IMR-90 (cell line): ENCODE results near the gene STX11. TPM values are rescaled to one million over a fixed set of nuclear protein-coding genes. Genes with fewer than 3 reads are reported as not detected.

Experiments used
- ATAC-seq: fragments of 200-7000 bp; cut with Tn5 transposase; 2 replicates; pipeline ENCODE4 v1.9.1; 2020; ENCODE audit warnings: low read depth, mild to moderate bottlenecking, moderate library complexity
- BruUV-seq: library from RNA; stranded (reverse); fragments of 400-500 nt; replicated peaks from 2 replicates; lab custom pipeline; 2021; lab: Mats Ljungman, UMichigan
- CTCF ChIA-PET: fragments of 300-600 bp; formaldehyde crosslinking; extraction: SDS; loops from one replicate; lab custom pipeline; 2021; ENCODE audit warnings: antibody characterized with exemption; lab: Yijun Ruan, JAX
- POLR2A ChIA-PET: fragments of 300-600 bp; sonication (Branson Sonifier 250); formaldehyde crosslinking; loops from one replicate; lab custom pipeline; 2022; ENCODE audit warnings: antibody characterized with exemption; ENCODE audit not compliant: unreplicated experiment; lab: Charles Lee
- DNase-seq: peaks from one replicate; pipeline ENCODE4 v3.0.0; 2013
- H2AFZ ChIP-seq: replicated peaks from 2 replicates; pipeline ENCODE3; 2013; ENCODE audit warnings: low read length, mild to moderate bottlenecking; ENCODE audit not compliant: poor library complexity
- H2AK5ac ChIP-seq: 2 replicates; pipeline ENCODE4 v1.6.1; 2013; ENCODE audit warnings: low read depth, low read length, inconsistent platforms
- H2AK9ac ChIP-seq: replicated peaks from 2 replicates; pipeline ENCODE3; 2013; ENCODE audit warnings: mild to moderate bottlenecking, low read depth, low read length, moderate library complexity; ENCODE audit not compliant: poor library complexity
- H2BK120ac ChIP-seq: 2 replicates; pipeline ENCODE4 v1.6.1; 2013; ENCODE audit warnings: low read depth, low read length, inconsistent platforms
- H2BK15ac ChIP-seq: 3 replicates; pipeline ENCODE4 v1.6.1; 2013; ENCODE audit warnings: low read depth, low read length, inconsistent platforms
- H2BK20ac ChIP-seq: 2 replicates; pipeline ENCODE4 v1.6.1; 2013; ENCODE audit warnings: low read depth, mild to moderate bottlenecking, inconsistent platforms, low read length, moderate library complexity
- H2BK5ac ChIP-seq: 2 replicates; pipeline ENCODE4 v1.6.1; 2013; ENCODE audit warnings: mild to moderate bottlenecking, low read depth, low read length, inconsistent platforms; ENCODE audit not compliant: poor library complexity, severe bottlenecking
- H3K14ac ChIP-seq: replicated peaks from 2 replicates; pipeline ENCODE4 v1.6.1; 2013; ENCODE audit warnings: low read depth, low read length, inconsistent platforms
- H3K18ac ChIP-seq: 2 replicates; pipeline ENCODE4 v1.6.1; 2013; ENCODE audit warnings: low read depth, low read length, control low read depth
- H3K23ac ChIP-seq: 2 replicates; pipeline ENCODE4 v1.6.1; 2013; ENCODE audit warnings: low read depth, low read length, inconsistent platforms
- H3K27ac ChIP-seq: 2 replicates; pipeline ENCODE4 v1.5.1; 2013; ENCODE audit warnings: mild to moderate bottlenecking, control low read depth, low read length; ENCODE audit not compliant: insufficient read depth
- H3K27me3 ChIP-seq: 2 replicates; pipeline ENCODE4 v1.6.1; 2013; ENCODE audit warnings: low read length; ENCODE audit not compliant: control insufficient read depth, insufficient read depth
- H3K36me3 ChIP-seq: 2 replicates; pipeline ENCODE4 v1.6.1; 2013; ENCODE audit warnings: low read length, mixed read lengths; ENCODE audit not compliant: control insufficient read depth, insufficient read depth
- H3K4ac ChIP-seq: 2 replicates; pipeline ENCODE4 v1.6.1; 2013; ENCODE audit warnings: low read depth, low read length, inconsistent platforms
- H3K4me1 ChIP-seq: 2 replicates; pipeline ENCODE4 v1.6.1; 2013; ENCODE audit warnings: low read length, mixed read lengths; ENCODE audit not compliant: control insufficient read depth, insufficient read depth
- H3K4me2 ChIP-seq: 2 replicates; pipeline ENCODE4 v1.6.1; 2013; ENCODE audit warnings: low read depth, mild to moderate bottlenecking, control low read depth, low read length, moderate library complexity
- H3K4me3 ChIP-seq: 2 replicates; pipeline ENCODE4 v1.5.1; 2013; ENCODE audit warnings: low read depth, mild to moderate bottlenecking, control low read depth, low read length, moderate library complexity; ENCODE audit not compliant: insufficient read depth
- H3K56ac ChIP-seq: 2 replicates; pipeline ENCODE4 v1.6.1; 2013; ENCODE audit warnings: low read length, inconsistent platforms; ENCODE audit not compliant: insufficient read depth; ENCODE audit errors: extremely low read depth
- H3K79me1 ChIP-seq, 2 experiments: 2 replicates each; pipeline ENCODE4 v1.6.1; 2013; ENCODE audit warnings: low read length in 2 of 2, inconsistent platforms in 1 of 2, low read depth in 1 of 2
- H3K9ac ChIP-seq: 2 replicates; pipeline ENCODE4 v1.6.1; 2013; ENCODE audit warnings: low read depth, low read length, control low read depth
- H3K9me1 ChIP-seq: 2 replicates; pipeline ENCODE4 v1.6.1; 2013; ENCODE audit warnings: low read length, inconsistent platforms; ENCODE audit not compliant: insufficient read depth
- H3K9me3 ChIP-seq: 2 replicates; pipeline ENCODE4 v1.6.1; 2013; ENCODE audit warnings: low read length; ENCODE audit not compliant: control insufficient read depth, insufficient read depth
- H4K20me1 ChIP-seq: 2 replicates; pipeline ENCODE4 v1.6.1; 2013; ENCODE audit warnings: low read length, inconsistent platforms; ENCODE audit not compliant: insufficient read depth
- H4K5ac ChIP-seq: 2 replicates; pipeline ENCODE4 v1.6.1; 2013; ENCODE audit warnings: mild to moderate bottlenecking, low read depth, low read length, control low read depth
- H4K8ac ChIP-seq, 2 experiments: 2 replicates each; pipeline ENCODE4 v1.6.1; 2013; ENCODE audit warnings: low read depth in 2 of 2, low read length in 2 of 2, control low read depth in 1 of 2, inconsistent platforms in 1 of 2
- H4K91ac ChIP-seq: 2 replicates; pipeline ENCODE4 v1.6.1; 2013; ENCODE audit warnings: low read depth, low read length, inconsistent platforms; ENCODE audit not compliant: insufficient read depth
- CHD1 ChIP-seq: IDR thresholded peaks from 2 replicates; pipeline ENCODE4 v1.6.1; 2012; ENCODE audit warnings: low read depth, low read length, improper control_type of control experiment
- CTCF ChIP-seq: conservative IDR thresholded peaks from 2 replicates; pipeline ENCODE4 v1.5.1; 2012; ENCODE audit warnings: mild to moderate bottlenecking, low read depth, low read length, improper control_type of control experiment
- ELK1 ChIP-seq: fragments of 150-350 bp; IDR thresholded peaks from 2 replicates; pipeline ENCODE4 v1.6.1; 2016; ENCODE audit warnings: low read depth, mild to moderate bottlenecking, low read length, moderate library complexity, borderline replicate concordance
- MAFK ChIP-seq: IDR thresholded peaks from 2 replicates; pipeline ENCODE4 v1.6.1; 2012; ENCODE audit warnings: low read depth, low read length, improper control_type of control experiment
- POLR2A ChIP-seq: IDR thresholded peaks from 2 replicates; pipeline ENCODE4 v1.6.1; 2012; ENCODE audit warnings: mild to moderate bottlenecking, low read depth, low read length
- RAD21 ChIP-seq: IDR thresholded peaks from 2 replicates; pipeline ENCODE4 v1.6.1; 2012; ENCODE audit warnings: low read length, improper control_type of control experiment
- RFX5 ChIP-seq: IDR thresholded peaks from 2 replicates; pipeline ENCODE4 v1.8.0; 2012; ENCODE audit warnings: low read depth, mild to moderate bottlenecking, low read length, moderate library complexity
- SMC3 ChIP-seq: fragments of 150-350 bp; IDR thresholded peaks from 2 replicates; pipeline ENCODE4 v1.6.1; 2016; ENCODE audit warnings: low read depth, mild to moderate bottlenecking, antibody characterized with exemption, low read length, moderate library complexity
- WGBS, 2 experiments: methylation state at CpG; one replicate each; pipeline versions ENCODE4 v1.1.5 to v1.1.7; 2013; ENCODE audit warnings: missing lambda C conversion rate in 2 of 2; ENCODE audit not compliant: insufficient read length in 1 of 2; ENCODE audit errors: extremely low coverage in 2 of 2; 5-methylcytosine and 5-hydroxymethylcytosine counted together
- dilution Hi-C: fragments of 300-500 bp; cut with HindIII; formaldehyde crosslinking; loops from one replicate; pipeline ENCODE4 v1.14.3; 2018; ENCODE audit warnings: low sequenced_read_pairs; ENCODE audit not compliant: unreplicated experiment
- in situ Hi-C: fragments of 300-500 bp; cut with MboI; formaldehyde crosslinking; loops from 3 replicates; pipeline ENCODE4 v1.14.3; 2019; ENCODE audit warnings: low sequenced_read_pairs, inconsistent platforms, mixed read lengths
- intact Hi-C: fragments of 100-400 bp; cut with micrococcal nuclease; formaldehyde crosslinking; loops from 2 replicates; pipeline ENCODE4 v1.10.0; 2022
- polyA plus RNA-seq, 3 experiments: library from polyadenylated mRNA; depleted of rRNA; stranded (reverse); fragments of >200 nt; gene quantifications; 2 replicates each; pipeline ENCODE4 v1.2.3, GENCODE V29; 2012; ENCODE audit warnings: low replicate concordance in 1 of 3
- total RNA-seq: library from RNA; depleted of rRNA; stranded (reverse); fragments of >200 nt; gene quantifications from 2 replicates; pipeline ENCODE4 v1.2.3, GENCODE V29; 2012

STX11 gene
- total and polyA plus RNA-seq, 2 of the 4 experiments (the other 2 are of a cell fraction): 0.54 to 0.68 TPM

- no peak overlapping the region for H3K27ac ChIP-seq
- POLR2A ChIA-PET: no interaction called here
Measured at GRCh38 chr6:144104488-144104887, 45.8 kb upstream of the STX11 start.

More at GRCh38 chr6:144104488-144104887, 45.8 kb upstream of the STX11 start:
- CTCF ChIA-PET: interaction anchor here (0.5 to 1.0 kb wide), 4 partner anchors 25 to 185 kb away, joined by 3 to 4 read pairs (median 3); no protein-coding TSS in a partner anchor
- in situ Hi-C loops: loop anchor here (5.0 to 25.0 kb wide), 2 partner anchors 378 to 1108 kb away; no protein-coding TSS in a partner anchor
- dilution Hi-C loops: no loop called here
- no peak overlapping the region for H4K8ac ChIP-seq
- H4K5ac ChIP-seq: no peak overlapping the region
- H4K91ac ChIP-seq: no peak overlapping the region
- no peak overlapping the region for H3K4me2 ChIP-seq
- H3K4ac ChIP-seq: no peak overlapping the region
- H3K9me3 ChIP-seq: no peaks in the 10 kb centered on the region
- no peak overlapping the region for H2AK9ac ChIP-seq
- ATAC-seq (no peak), DNase-seq (no peak)
- no peak overlapping the region for H3K23ac ChIP-seq
- H2BK15ac ChIP-seq: no peak overlapping the region
- TF ChIP-seq MAFK (no peak), SMC3 (no peak), RAD21 (no peak), RFX5 (no peak), POLR2A (no peak), ELK1 (no peak), CHD1 (no peak), CTCF (no peak)
- H2BK120ac ChIP-seq: no peak overlapping the region
- no peak overlapping the region for H2BK20ac ChIP-seq
- peaks cover 2% of the 10 kb centered on the region for H3K27me3 ChIP-seq
- BruUV-seq: no TSS peak
- WGBS, 2 experiments: no CpG with 5 or more reads among the region's 4 CpGs
- H2BK5ac ChIP-seq: no peak overlapping the region
- H2AK5ac ChIP-seq: no peak overlapping the region
- H3K14ac ChIP-seq: no peak overlapping the region
- H3K4me1 ChIP-seq: no peaks in the 10 kb centered on the region
- no peaks in the 10 kb centered on the region for H3K9me1 ChIP-seq
- H3K9ac ChIP-seq: no peak overlapping the region
- no peak overlapping the region for H2AFZ ChIP-seq
- no peaks in the 10 kb centered on the region for H4K20me1 ChIP-seq
- H3K56ac ChIP-seq: no peak overlapping the region
- intact Hi-C loops: loop anchor here (10.0 kb wide), 1 partner anchor 450 kb away; no protein-coding TSS in a partner anchor
- no peaks in the 10 kb centered on the region for H3K36me3 ChIP-seq
- no peaks in the 10 kb centered on the region for H3K79me1 ChIP-seq
- no peak overlapping the region for H3K18ac ChIP-seq
- H3K4me3 ChIP-seq: no peak overlapping the region
